ENCODE data around the gene RALGAPA2.

- no peak for TF ChIP-seq POLR2A (IDR thresholded peaks at IDR 0.05)
- TF ChIP-seq CTCF (IDR thresholded peaks at IDR 0.05) = no peak
- no peak for TF ChIP-seq EP300 (IDR thresholded peaks at IDR 0.05)
Measured at GRCh38 chr20:20729563-20729962, 17.1 kb upstream of the RALGAPA2 start.

Measured in ovary (tissue), 3 donors.